Cardiac fibroblast (primary cell): ENCODE data around the gene NOXA1.

Experiments used
- DNase-seq, 2 donors: peaks; one replicate each; pipeline versions ENCODE4 v3.0.0 to v3.0.0-alpha.2; 2010; ENCODE audit warnings: low read depth in 2 of 2
- H3K4me3 ChIP-seq, 2 donors: replicated peaks in 1 of 2; 1 replicate in 1 of 2; 2 replicates in 1 of 2; pipeline ENCODE4 v1.5.1; 2011; ENCODE audit warnings: low read depth in 2 of 2, low read length in 2 of 2, mild to moderate bottlenecking in 2 of 2, moderate library complexity in 1 of 2
- CTCF ChIP-seq: IDR thresholded peaks from one replicate; pipeline ENCODE4 v1.5.1; 2011; ENCODE audit warnings: low read depth, mild to moderate bottlenecking, low read length, inconsistent platforms

The NOXA1 gene

GRCh38 chr9:137415451-137415850 is 7.7 kb upstream of the NOXA1 start:
- DNase-seq, result no peak
- no peak overlapping the region for H3K4me3 ChIP-seq
- no peak for TF ChIP-seq CTCF

GRCh38 chr9:137416006-137416562 is 7.1 kb upstream of the NOXA1 start:
- TF ChIP-seq CTCF, result no peak
- DNase-seq, result no peak
- H3K4me3 ChIP-seq, result no peak overlapping the region

- no peak for TF ChIP-seq CTCF
- no peak overlapping the region for H3K4me3 ChIP-seq
- no peak for DNase-seq
Observed at GRCh38 chr9:137416563-137417151, 6.5 kb upstream of the NOXA1 start.

GRCh38 chr9:137417161-137418021 is 5.8 kb upstream of the NOXA1 start:
- peak overlapping the region in 1 of 2 donors; percentile 21 for H3K4me3 ChIP-seq
- DNase-seq, result no peak
- no peak for TF ChIP-seq CTCF

- peak overlapping the region; percentile 59 to 61 for H3K4me3 ChIP-seq
- DNase-seq, result no peak
- TF ChIP-seq CTCF, result no peak
Observed at GRCh38 chr9:137421838-137422603, 1.2 kb upstream of the NOXA1 start.

- TF ChIP-seq CTCF, result no peak
- no peak for DNase-seq
- peak overlapping the region in 1 of 2 donors; percentile 35 for H3K4me3 ChIP-seq
Observed at GRCh38 chr9:137423514-137424291, 510 bp downstream of the NOXA1 start.
